GM12865 (cell line): ENCODE results near the gene ZNF799.
"Not testable (repeated sequence)": the region's sequence is repeated elsewhere in the genome, so short reads cannot be mapped to it uniquely, and the experiment has no call there.

ENCODE experiments used
- DNase-seq: peaks from one replicate; pipeline ENCODE4 v3.0.0; 2010; ENCODE audit warnings: low read depth
- H3K4me3 ChIP-seq: 2 replicates; pipeline ENCODE4 v1.5.1; 2011; ENCODE audit warnings: mild to moderate bottlenecking, low read depth, low read length, control low read depth
- CTCF ChIP-seq: IDR thresholded peaks from 2 replicates; pipeline ENCODE4 v1.5.1; 2011; ENCODE audit warnings: low read length, control low read depth, low read depth, inconsistent platforms; ENCODE audit not compliant: insufficient read depth; ENCODE audit errors: missing control alignments

Gene ZNF799

GRCh38 chr19:12425236-12425887, 24.3 kb upstream of the ZNF799 start:
- no peak for DNase-seq
- no peak for TF ChIP-seq CTCF
- no peak overlapping the region for H3K4me3 ChIP-seq

GRCh38 chr19:12417273-12417672, 16.2 kb upstream of the ZNF799 start:
- not testable (repeated sequence) for DNase-seq, H3K4me3 ChIP-seq

- H3K4me3 ChIP-seq = no peak overlapping the region
- DNase-seq = no peak
- no peak for TF ChIP-seq CTCF
Observed at GRCh38 chr19:12411893-12412292, 10.8 kb upstream of the ZNF799 start.

DNA sequence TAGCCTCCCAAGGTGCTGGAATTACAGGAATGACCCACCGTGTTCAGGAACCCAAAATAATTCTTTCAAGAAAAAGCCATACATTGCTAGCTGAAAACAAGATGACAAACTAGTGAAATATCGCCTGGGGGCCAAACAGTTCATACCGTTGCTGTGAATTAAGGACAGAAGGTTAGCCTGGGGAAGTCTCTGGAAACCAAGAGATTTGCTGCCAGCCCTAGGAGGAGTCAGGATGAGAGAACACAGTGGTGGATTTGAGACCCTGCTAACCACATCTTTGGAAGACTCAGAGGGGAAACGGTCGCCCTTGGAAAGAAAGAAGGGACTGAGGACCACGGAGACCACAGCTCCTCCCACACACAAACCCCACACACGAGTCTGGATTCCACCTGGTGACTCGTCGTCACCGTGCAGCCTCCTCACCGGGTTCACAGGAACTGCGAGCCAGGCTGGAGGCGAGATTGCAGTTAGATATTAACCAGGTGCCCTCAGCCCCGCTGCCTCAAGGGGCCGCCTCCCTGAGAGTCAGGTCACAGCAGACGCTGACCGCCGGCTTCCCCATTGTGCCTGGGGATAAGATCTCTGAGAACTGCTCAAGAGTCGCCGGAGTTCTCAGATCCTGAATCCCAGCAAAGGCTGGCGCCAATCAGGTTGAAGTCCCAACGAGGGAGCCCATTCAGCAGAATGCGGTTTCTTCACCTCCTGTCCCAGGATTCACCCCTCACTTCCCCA, 1.0 kb downstream of the ZNF799 start:
- peak; percentile 3 for DNase-seq
- H3K4me3 ChIP-seq = peak overlapping the region; percentile 79

DNA sequence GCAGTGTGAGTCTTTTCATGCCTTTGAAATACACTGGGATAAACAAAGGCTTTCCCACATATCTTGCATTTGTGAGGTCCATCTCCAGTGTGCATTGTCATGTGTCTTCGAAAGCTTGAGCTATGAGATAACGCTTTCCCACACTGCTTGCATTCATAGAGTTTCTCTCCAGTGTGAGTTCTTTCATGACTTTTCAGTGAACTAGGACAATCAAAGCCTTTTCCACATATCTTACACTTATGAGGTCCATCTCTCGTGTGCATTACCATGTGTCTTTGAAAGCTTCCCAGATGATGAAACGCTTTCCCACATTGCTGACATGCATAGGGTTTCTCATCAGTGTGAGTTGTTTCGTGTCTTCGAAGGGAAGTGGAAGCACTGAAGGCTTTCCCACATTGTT, 9.9 kb downstream of the ZNF799 start:
- not testable (repeated sequence) for DNase-seq, H3K4me3 ChIP-seq

- DNase-seq, H3K4me3 ChIP-seq: not testable (repeated sequence)
Observed at GRCh38 chr19:12386365-12386764, 14.7 kb downstream of the ZNF799 start.

- H3K4me3 ChIP-seq = no peak overlapping the region
- TF ChIP-seq CTCF = no peak
- DNase-seq = no peak
Observed at GRCh38 chr19:12380444-12380737, 20.7 kb downstream of the ZNF799 start.

DNA sequence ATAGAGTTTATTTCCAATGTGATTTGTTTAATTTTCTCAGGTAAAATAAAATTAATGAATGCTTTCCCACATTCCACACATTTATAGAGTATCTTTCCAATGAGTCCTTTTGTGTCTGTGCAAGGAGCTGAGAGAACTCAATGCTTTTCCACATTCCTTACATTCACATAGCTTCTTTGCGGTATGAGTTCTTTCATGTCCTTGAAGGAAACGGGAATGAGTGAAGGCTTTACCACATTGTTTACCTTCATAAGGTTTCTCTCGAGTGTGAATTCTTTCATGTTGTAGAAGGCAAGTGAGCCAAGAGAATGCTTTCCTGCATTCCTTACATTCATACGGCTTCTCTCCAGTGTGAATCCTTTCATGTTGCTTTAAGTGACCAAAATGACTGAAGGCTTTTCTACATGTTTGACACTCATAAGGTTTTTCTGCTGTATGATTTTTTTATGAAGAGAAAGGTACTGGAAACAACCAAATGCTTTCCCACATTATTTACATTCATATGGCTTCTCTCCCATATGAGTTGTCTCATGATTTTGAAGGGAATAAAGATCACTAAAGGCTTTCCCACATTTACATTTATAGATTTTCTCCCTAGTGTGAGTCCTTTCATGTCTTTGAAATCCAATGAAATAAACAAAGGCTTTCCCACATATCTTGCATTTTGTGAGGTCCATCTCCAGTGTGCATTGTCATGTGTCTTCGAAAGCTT, 21.2 kb downstream of the ZNF799 start:
- no peak for TF ChIP-seq CTCF
- no peak for DNase-seq
- H3K4me3 ChIP-seq = no peak overlapping the region

DNA sequence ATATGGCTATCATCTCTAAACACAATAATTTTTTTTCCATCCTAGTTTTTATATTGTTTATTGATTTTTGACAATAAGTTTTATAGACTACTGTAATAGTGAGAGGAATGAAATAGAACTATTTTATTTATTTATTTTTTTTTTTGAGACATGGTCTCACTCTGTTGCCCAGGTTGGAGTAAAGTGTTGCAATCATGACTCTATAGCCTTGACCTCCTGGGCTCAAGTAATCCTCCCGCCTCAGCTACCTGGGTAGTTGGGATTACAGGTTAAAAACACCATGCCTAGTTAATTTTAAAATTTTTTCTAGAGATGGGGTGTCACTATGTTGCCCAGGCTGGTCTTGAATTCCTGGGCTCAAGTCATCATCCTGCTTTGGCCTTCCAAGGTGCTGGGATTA, 27.0 kb downstream of the ZNF799 start:
- DNase-seq = no peak
- no peak for TF ChIP-seq CTCF
- H3K4me3 ChIP-seq = no peak overlapping the region
